Stimulated activated CD4-positive, alpha-beta T cell treated with anti-CD3 and anti-CD28 coated beads, Interleukin-15, amount 100 ng/mL, for 48 hours (primary cell): ENCODE results near the gene RFC2.

Experiments used
- DNase-seq, 2 donors: peaks; one replicate each; pipeline ENCODE4 v3.0.0-alpha.2; 2020; ENCODE audit warnings: low read depth in 2 of 2

RFC2 gene

DNA sequence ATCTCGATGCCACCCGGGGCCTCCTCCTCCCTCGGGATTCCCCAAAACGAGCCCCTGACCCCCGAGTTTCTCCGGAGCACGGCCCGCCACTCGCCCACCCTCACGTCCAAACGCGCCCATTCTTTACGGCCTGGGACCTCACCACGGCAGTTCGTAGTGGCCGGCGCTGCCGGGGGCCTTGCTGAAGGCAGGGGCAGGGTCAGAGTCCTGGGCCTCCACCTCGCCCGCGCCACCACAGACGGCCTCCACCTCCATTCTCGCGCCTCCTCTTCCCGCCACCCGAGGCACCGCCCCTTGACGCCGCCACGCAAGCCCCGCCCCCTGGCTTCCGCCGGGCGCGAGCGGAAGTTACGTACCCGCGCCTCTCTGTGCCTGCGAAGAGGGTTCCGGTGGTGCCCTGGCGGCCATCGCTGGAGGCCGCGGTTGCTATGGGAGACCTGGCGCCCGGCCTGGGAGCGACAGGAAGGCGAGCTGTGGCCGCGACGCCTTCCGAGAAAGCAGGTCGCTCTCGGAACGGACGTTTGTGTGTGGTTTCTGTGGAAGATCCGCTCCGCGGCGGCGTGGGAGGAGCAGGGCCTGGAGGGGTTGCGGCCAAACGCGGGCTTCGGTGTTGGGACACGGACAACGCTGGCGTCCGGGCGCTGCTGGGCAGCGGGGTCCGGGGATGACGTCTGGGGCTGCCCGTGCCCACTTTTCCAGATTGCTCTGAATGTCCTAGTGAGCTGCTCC is at the start of gene RFC2:
Gene RFC2 (minus strand): TSS at position 271 of the 729 bp plus-strand sequence. CDS start 16 bp downstream, at position 255.
- peak; percentile 93 to 95 for DNase-seq

DNA sequence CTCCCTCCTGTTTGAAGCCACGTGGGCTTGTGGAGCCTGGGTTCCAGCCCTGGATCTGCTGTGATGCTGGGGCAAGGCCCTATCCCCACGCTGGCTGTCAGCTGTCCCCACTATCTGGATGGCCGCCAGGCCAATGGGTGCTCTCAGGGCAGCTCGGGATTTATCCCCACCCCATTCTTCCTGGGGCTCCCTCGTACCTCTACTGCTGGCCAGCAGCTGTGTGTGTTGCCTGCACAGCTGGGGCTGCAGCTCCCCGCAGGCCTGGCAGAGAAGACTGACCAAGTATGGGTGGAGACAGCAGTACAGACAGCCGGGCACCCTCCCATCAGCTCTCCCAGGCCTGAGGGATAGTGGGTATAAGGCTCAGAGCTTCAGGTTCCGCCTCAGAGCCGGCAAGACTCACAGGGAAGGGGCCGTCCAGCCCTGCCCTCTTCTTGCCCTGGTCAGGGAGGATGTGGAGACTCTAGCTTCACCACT is 48.6 kb upstream of the RFC2 start:
- DNase-seq = no peak

DNA sequence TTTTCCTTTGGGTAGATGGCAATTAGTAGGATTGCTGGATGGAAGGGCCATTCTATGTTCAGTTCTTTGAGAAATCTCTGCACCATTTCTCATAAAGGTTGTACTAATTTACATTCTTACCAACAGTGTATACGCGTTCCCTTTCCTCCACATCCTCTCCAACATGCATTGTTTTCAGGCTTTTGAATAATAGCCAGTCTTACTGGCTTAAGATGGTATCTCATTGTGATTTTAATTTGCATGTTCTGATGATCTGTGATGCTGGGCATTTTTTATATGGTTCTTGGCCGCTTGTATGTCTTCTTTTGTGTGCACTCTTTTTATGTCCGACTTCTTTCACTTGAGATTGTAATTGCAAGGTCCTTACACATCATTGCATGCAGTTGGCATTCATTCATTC is 46.7 kb upstream of the RFC2 start:
- no peak for DNase-seq

DNA sequence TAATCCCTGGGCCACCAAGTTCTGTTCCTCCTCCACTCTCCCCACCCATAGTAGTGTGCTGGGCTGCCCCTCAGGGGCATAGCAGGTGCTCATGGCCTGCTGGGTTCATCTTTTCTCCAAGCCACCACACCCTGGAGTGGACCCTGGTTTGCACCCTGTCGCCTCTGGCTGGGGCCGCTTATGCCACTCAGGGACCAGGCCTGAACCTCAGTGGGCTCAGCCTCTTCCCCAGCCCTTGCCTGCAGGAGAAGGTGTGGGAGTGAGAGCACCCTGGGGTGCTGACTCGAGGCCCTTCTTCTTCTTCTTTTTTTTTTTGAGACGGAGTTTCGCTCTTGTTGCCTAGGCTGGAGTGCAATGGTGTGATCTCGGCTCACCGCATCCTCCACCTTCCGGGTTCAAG is 45.2 kb upstream of the RFC2 start:
- DNase-seq = no peak

GRCh38 chr7:74297516-74298233 is 43.5 kb upstream of the RFC2 start:
- no peak for DNase-seq

DNA sequence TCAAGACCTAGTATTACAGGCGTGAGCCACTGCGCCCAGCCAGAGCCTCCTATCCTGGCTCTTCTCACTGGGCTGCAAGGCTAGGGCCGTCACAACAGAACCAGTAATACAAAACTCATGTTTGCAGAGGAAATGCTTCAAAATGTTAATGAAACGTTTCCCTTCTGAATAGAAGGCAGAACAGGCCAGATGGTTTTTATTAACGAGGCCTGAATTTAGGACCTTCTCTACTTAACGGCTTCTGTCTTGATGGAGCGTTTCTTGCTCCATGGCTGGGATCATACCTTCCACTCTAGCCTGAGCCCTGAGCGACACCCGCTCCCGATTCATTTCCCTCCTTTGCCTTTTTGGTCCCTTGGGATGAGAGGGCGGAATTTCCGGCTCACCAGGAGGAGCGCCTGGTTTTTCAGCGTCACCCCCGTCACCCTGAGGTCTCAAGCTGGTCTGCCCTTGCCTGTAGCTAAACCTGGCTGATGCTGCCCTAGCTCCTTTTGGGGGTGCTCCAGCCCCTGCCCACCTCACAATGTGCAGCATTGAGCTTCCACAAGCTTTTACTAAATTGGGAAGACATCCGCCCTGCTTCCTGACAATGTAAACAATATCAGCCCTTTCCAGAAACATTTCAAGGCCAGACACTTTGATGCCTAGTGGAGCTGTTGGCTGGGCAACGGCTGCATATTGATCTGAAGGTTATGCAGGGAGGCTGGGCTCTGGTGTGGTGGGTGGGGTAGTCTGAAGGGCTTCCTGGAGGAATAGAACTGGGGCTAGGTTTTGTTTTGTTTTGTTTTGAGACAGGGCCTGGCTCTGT is 40.2 kb upstream of the RFC2 start:
- DNase-seq = no peak

DNA sequence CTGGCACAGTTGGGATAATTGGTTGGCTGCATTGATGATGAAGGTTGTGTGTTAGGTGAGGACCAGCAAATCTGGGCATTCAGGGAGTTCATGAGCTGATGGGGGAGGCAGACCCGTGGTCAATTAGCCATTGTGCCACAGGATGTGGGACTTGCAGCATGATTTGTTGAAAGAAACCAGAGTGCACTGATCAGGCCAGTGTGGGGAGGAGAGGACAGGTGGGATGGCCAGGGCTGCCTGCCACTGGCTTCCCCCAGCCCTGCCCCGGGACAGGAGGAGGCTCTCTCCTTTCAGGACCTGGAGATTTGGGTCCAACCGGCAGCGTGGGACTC is 39.3 kb upstream of the RFC2 start:
- DNase-seq = no peak

DNA sequence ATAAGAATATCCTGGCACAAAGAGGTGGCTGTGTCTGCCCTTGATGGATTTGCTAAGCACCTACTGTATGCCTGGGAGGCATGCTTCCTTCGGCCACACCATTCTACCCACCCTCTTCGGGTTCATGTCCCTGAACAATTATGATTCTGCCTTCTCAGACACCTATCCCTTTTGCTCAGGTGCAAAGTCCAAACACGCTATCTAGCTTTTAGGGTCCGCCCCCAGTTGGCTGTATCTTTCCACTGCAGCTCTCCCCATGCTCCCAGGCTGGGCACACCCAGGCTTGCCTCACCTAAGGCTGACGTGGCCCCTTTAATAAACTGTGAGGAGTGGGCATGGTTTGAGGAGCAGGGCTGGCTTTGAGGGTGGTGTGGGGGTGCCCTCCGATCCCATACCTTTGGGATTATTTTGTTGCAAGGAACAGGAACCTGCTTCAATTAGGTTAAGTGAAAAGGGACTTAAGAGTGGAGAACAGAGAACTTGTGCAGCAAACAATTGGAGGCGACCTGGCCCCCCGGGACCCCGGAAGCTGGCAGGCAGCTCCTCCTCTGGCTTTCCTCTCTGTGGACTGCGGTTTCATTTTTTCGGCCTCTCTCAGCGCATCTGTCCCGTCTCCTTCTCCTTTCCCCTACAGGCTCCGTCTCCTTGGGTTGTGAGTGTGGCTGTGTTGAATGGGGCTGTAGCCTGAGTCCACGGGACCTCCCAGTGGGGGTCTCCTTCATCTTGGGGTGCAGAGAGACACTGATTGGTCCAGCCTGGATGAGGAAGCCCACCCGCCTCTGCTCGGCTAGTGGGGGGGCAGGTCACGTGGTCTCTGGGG is 38.8 kb upstream of the RFC2 start:
- no peak for DNase-seq

DNA sequence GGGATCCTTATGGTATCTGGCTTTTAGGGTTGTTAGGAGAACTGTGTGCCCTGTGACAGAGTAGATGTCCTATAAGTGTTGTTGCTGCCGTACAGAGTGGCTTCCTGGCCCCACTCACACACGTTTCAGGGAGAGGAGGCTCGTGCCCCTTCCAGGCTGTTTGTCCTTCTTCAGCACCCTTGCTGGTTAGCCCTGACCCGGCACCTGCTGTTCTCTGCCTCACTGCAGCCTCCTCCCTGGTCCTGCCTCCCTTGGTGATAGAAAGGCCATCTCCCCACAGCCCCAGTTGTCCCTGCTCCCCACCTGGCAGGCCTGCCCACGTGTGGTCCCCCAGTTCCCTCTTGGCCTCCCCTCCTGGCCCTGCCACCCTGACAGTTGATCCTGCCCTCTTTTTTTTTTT is 37.3 kb upstream of the RFC2 start:
- no peak for DNase-seq

DNA sequence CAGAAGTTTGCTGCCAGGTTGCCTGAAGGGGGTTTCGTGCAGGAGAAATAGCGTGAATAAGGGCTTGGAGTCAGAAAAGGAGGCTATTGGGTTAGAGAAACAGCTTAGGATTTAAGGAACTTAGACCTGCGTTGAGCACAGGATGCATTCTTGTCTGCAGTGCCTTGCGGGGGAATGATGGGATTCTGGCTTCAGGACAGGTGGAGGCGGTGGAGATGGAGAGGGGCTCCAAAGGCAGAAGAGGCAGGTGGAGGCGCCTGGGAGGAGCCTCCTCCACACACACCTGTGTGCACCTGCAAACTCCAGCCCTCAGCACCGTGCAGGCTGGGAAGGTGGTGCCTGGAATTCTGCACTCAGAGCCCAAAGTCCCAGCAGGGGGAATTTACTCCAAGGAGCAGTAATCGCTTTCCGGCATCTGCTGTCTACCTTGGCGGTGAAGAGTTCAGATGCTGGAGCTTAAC is 36.8 kb upstream of the RFC2 start:
- DNase-seq = no peak

DNA sequence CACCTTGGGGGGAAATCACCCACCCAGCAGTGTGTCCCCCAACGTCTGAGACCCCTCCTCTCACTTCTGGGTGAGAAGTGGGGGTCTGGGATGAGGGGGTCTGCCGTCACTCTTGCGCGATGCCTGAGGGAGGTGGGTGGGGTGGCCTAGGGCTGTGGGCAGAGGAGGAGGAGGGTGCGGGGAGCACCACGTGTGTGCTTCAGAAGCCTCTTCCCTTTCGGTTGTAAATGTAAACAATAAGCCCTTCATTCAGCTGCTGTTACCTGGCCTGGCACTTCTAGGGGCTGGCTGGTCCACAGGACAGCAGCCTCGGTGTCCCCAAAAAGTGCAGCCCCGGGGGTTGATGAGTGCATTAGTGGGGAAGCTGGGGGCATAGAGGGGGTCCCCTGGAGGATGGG is 36.4 kb upstream of the RFC2 start:
- no peak for DNase-seq

GRCh38 chr7:74289659-74290552 is 35.7 kb upstream of the RFC2 start:
- DNase-seq = no peak

GRCh38 chr7:74289018-74289658 is 34.9 kb upstream of the RFC2 start, which contains the start of gene CLIP2:
Gene CLIP2, plus strand, starts transcription at chr7:74289407. Its CDS starts 28,140 bp downstream, at chr7:74317547.
- DNase-seq = peak; percentile 39 to 64

DNA sequence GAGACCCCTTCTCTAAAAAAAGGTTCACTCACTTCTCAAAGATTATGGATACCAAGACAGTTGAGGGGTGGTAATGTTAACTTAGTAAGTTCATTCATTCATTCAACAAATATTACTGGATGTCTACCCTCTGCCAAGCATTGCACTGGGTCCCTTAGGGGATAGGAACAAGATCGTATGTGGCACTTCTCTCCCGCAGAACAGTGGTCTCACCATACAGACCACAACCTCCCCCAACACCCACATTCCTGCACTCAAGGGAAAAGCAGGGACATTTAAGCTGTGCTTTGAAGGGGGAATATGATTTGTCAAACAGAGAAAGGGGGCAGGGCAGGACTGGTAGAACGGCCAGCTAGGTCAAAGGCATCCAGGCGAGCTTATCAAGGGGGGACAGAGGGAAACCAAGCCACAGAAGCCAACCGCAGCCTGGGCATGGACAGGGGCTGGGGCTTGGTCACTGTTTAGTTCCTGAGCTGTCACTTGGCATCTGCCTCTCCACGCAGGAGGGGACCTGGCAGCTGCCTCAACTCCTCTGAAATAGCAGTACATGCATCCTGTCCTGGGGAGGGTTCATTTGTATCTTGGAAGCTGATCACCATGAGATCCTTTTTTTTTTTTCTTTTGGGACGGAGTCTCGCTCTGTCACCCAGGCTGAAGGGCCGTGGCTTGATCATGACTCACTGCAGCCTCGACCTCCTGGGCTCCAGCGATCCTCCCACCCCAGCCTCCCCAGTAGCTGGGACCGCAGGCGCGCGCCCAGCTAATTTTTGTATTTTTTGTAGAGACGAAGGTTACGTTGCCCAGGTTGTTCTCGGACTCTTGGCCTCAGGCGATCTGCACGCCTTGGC is 34.1 kb upstream of the RFC2 start:
- DNase-seq = no peak

GRCh38 chr7:74287303-74288033 is 33.3 kb upstream of the RFC2 start:
- DNase-seq = no peak

DNA sequence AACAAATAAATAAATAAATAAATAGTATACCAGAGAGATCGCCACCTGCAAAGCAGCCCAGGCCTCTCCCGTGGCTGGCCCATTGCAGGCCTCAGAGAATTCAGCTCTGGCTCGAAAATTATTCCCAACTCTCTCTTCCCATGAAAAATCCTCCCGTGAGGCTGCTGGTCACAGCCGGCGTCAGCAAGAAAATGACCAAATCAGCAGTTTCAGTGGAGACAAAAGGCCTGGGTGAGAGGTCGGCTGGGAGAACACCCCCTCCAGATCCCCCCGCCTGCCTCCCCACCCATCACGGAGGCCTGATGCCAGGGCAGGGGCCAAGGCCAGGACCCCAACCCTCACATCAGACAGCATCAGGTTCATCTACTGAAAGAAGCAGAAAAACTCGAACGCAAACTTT is 31.9 kb upstream of the RFC2 start:
- DNase-seq = no peak

DNA sequence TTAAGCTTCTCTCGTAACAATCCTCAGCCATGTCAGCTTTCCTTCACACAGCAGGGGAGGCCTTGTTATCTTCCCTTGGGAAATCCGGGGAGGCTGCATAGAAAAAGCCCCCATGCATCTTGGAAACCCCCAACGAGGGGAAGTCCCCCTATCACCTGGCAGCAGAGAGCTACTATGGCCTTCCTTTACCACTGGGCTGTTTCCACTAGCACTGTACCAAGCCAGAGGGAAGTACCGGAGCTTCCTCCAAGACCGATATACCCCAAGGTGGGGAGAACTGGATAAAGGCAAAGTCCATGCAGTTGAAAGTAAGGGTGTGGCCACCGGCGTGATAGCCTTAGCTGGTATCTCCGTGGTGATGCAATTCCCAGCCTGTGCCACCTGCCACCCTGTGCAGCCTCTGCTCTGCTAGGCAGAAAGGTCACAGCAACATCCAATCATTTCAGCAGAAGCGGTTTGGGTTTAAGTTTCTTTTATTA is 30.6 kb upstream of the RFC2 start:
- DNase-seq = no peak

DNA sequence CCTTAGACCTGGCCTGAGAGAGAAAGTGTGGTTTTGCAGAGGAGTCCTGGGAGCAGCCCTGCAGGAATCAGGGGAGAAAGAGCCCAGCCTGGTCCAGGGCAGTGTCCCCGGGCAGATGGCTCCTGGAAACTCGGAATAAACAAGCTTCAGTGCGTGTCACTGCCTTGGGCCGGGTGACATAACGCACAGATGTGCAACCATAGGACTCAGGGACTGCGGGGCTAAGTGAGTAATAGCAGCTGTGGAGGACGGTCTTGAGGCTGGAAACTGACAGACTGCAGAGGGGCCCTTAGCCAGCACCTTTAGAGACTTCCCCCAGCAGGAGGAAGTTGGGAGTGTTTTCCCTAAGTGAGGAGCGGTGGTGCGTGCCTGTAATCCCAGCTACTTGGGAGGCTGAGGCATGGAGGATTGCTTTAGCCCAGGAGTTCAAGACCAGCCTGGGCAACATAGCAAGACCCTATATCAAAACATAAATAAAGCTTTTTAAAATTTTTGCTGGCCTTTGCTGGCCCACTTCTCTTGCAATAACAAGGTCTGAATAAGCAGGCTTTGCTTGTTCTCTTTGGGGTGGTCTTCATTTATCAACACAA is 29.8 kb upstream of the RFC2 start:
- no peak for DNase-seq
